Breast epithelium (tissue), 3 donors: ENCODE results near the gene RNF40.

Experiments
- CTCF ChIP-seq, 3 donors: fragments of 450-650 bp; IDR thresholded peaks; one replicate each; pipeline ENCODE4 v1.5.1; 2016 to 2017; ENCODE audit warnings: antibody characterized with exemption in 3 of 3, mild to moderate bottlenecking in 3 of 3, moderate library complexity in 3 of 3
- POLR2A ChIP-seq: fragments of 450-650 bp; IDR thresholded peaks from one replicate; pipeline ENCODE4 v1.6.1; 2016; ENCODE audit warnings: antibody characterized with exemption, mild to moderate bottlenecking, moderate library complexity
- POLR2AphosphoS5 ChIP-seq, 3 donors: sonication (generic); formaldehyde crosslinking; IDR thresholded peaks; one replicate each; pipeline ENCODE4 v1.6.1; 2017; ENCODE audit warnings: antibody characterized with exemption in 3 of 3

GRCh38 chr16:30722916-30723315 is 39.2 kb upstream of the RNF40 start:
- TF ChIP-seq CTCF (IDR thresholded peaks at IDR 0.05) (no peak), POLR2A (no peak), POLR2AphosphoS5 (IDR thresholded peaks at IDR 0.05) (no peak)
